BE2C (cell line): ENCODE data around the gene FAM217A.

ENCODE experiments used
- DNase-seq: peaks from one replicate; pipeline ENCODE4 v3.0.0-alpha.2; 2020
- H3K27me3 ChIP-seq: fragments of 250-450 bp; sonication (Bioruptor Pico); 2 replicates; pipeline ENCODE4 v1.5.1; 2020; ENCODE audit warnings: mild to moderate bottlenecking
- H3K36me3 ChIP-seq: fragments of 250-450 bp; sonication (Bioruptor Pico); 2 replicates; pipeline ENCODE4 v1.5.1; 2020; ENCODE audit warnings: mild to moderate bottlenecking
- H3K4me1 ChIP-seq: fragments of 250-450 bp; sonication (Bioruptor Pico); 2 replicates; pipeline ENCODE4 v1.5.1; 2020
- H3K4me3 ChIP-seq: 2 replicates; pipeline ENCODE4 v1.5.1; 2011; ENCODE audit warnings: low read depth, low read length
- H3K9me3 ChIP-seq: fragments of 250-450 bp; sonication (Bioruptor Pico); 2 replicates; pipeline ENCODE4 v1.5.1; 2020
- TF ChIP-seq, protein P1 (sequence below): IDR thresholded peaks from 2 replicates; pipeline ENCODE4 v1.5.1; 2012; ENCODE audit warnings: mild to moderate bottlenecking, low read depth, low read length

The FAM217A gene

DNA sequence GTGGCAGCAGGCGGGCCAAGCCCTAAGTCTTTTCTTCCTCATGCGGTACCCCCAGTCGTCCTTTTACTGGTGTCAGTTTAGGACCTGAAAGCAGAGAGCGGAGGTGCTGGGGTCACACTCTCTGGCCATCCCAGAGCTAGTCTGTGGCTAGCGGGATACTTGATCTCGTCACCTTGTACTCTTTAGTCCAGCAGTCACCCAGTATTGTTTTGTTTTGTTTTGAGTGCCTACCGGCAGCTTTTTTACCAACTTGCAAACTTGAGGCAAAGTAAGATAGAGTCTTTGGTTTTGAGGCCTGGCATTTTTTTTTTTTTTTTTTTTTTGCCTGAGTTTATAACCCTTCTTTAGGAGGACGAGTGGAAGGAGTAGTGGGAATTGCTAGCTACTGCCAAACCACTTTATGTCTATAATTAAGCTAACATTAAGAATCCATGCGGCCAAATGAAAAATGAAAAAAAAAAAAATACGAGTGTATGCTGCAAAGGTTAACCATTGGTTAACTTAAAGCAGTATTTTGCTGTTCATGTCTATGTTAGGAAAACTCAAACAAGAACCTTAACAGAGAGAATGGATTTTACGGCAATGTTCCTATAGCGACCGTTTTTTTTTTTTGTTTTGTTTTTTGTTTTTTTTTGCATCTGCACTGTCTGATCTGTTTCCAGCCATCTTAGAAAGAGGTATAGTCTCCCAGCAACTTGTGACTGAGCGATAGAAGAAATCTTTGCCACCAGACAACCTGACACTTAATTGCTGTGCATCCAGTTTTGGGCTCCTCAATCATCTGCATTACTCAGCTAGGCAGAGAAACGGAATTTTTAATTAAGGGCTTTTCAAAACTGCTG is 56.9 kb downstream of the FAM217A start:
- Histone ChIP-seq H3K9me3 (no peaks in the 10 kb centered on the region), H3K27me3 (no peaks in the 10 kb centered on the region), H3K4me3 (peak overlapping the region; percentile 94), H3K36me3 (peaks cover 5% of the 10 kb centered on the region; the same call in 1 of the 2 replicates), H3K4me1 (no peaks in the 10 kb centered on the region)
- TF ChIP-seq, protein P1, sequence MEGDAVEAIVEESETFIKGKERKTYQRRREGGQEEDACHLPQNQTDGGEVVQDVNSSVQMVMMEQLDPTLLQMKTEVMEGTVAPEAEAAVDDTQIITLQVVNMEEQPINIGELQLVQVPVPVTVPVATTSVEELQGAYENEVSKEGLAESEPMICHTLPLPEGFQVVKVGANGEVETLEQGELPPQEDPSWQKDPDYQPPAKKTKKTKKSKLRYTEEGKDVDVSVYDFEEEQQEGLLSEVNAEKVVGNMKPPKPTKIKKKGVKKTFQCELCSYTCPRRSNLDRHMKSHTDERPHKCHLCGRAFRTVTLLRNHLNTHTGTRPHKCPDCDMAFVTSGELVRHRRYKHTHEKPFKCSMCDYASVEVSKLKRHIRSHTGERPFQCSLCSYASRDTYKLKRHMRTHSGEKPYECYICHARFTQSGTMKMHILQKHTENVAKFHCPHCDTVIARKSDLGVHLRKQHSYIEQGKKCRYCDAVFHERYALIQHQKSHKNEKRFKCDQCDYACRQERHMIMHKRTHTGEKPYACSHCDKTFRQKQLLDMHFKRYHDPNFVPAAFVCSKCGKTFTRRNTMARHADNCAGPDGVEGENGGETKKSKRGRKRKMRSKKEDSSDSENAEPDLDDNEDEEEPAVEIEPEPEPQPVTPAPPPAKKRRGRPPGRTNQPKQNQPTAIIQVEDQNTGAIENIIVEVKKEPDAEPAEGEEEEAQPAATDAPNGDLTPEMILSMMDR: no peak
- no peak for DNase-seq

DNA sequence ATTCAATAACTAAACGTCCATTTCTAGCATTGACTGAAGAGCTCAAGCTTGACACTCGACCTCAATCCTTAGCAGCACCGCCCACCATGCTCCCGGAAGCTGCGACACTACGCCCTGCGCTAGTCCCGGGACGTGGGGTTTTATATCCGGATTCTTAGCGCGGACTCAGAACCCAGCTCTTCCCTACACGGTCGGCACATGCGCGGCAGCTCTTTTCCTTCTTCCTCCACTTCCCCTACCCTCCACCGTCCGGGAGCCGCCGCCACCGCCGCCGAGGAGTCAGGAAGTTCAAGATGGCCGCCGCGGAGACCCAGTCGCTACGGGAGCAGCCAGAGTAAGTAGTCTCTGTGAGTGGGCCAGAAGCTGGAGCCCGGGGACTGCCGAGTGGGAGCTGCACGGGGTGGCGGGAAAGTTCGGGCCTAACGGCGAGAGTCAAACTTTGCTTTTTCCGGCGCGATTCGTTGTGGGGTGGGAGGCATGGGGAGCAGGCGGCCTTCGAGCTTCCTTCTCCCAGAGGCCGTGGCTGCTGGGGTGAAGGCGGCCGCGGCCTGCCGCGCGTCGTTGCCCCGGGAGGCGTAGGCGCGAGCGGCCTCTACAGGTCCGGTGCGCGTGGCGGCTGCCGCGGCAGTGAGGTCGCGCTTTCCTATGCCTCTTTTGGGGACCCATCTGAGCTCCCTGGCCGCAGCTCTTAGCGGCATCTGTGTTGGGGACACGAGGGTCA is 57.6 kb downstream of the FAM217A start:
- Histone ChIP-seq H3K4me1 (no peaks in the 10 kb centered on the region), H3K27me3 (no peaks in the 10 kb centered on the region), H3K9me3 (no peaks in the 10 kb centered on the region), H3K36me3 (no peaks in the 10 kb centered on the region; the same call in 1 of the 2 replicates), H3K4me3 (peak overlapping the region; percentile 94)
- DNase-seq: peak; percentile 96
- TF ChIP-seq, protein P1: peak; percentile 20

DNA sequence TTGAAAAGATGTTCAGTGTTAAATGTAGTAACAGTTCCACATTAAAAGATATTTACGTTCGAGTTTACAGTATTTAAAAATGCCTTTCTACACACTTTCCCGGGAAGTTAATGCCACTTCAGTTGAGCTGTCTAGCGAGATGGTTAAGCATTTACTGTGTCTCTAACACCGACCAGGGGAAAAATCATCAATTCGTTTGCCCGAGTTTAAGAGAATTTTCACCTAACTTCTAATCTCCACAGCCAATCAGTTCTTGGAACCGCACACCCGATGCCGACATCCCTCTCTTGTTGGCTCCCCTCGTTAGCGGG is 58.2 kb downstream of the FAM217A start:
- TF ChIP-seq, protein P1: no peak
- Histone ChIP-seq H3K4me3 (peak overlapping the region; percentile 94), H3K9me3 (no peaks in the 10 kb centered on the region), H3K27me3 (no peaks in the 10 kb centered on the region), H3K4me1 (no peaks in the 10 kb centered on the region), H3K36me3 (no peaks in the 10 kb centered on the region; the same call in 1 of the 2 replicates)
- DNase-seq: no peak

DNA sequence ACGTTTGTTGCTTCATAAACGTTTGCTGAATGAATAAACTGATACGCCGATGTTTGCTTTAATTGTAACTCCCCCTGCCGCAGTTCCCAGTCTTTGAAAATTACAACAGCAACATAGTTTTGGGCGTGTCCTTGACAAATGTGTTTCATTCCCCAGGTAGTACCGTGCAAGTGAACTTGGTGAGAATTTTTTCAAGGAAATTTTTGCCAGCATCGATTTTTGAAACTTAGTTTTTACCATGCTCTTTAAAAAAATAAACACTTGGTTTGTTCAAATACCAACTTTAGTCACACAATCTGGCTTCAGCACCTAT is 60.1 kb downstream of the FAM217A start:
- H3K36me3 ChIP-seq: no peaks in the 10 kb centered on the region; the same call in 1 of the 2 replicates
- TF ChIP-seq, protein P1: no peak
- H3K4me1 ChIP-seq: no peaks in the 10 kb centered on the region
- H3K4me3 ChIP-seq: peak overlapping the region; percentile 87
- H3K9me3 ChIP-seq: no peaks in the 10 kb centered on the region
- DNase-seq: no peak
- no peaks in the 10 kb centered on the region for H3K27me3 ChIP-seq
